Left renal cortex interstitium (tissue), 4 donors: Measurements from ENCODE around the gene ZBTB46. TPM values are rescaled to one million over a fixed set of nuclear protein-coding genes. Genes with fewer than 3 reads are reported as not detected.

Experiments
- DNase-seq, 4 donors: peaks; one replicate each; pipeline ENCODE4 v3.0.0-alpha.2; 2013; ENCODE audit warnings: low read depth in 4 of 4, low spot score in 2 of 4, missing footprints in 1 of 4
- polyA plus RNA-seq, 4 donors: library from polyadenylated mRNA; unstranded; fragments of 120-200 nt; gene quantifications; one replicate each; pipeline ENCODE4 v1.2.1, GENCODE V29; 2013; ENCODE audit not compliant: insufficient read length in 4 of 4

The ZBTB46 gene
- polyA plus RNA-seq, 4 donors = 13.9 to 25.7 (median 20.6) TPM

- no peak for DNase-seq
Measured at GRCh38 chr20:63749597-63750508, 81.2 kb downstream of the ZBTB46 start.

GRCh38 chr20:63748934-63749270 lies 82.2 kb downstream of the ZBTB46 start:
- DNase-seq = no peak

GRCh38 chr20:63748070-63748933 lies 82.8 kb downstream of the ZBTB46 start:
- DNase-seq = no peak

- DNase-seq = no peak
Measured at GRCh38 chr20:63747622-63748069, 83.4 kb downstream of the ZBTB46 start.

- no peak for DNase-seq
Measured at GRCh38 chr20:63746751-63747315, 84.2 kb downstream of the ZBTB46 start.

GRCh38 chr20:63745961-63746731 lies 84.9 kb downstream of the ZBTB46 start:
- no peak for DNase-seq

GRCh38 chr20:63745424-63745805 lies 85.6 kb downstream of the ZBTB46 start:
- no peak for DNase-seq

GRCh38 chr20:63744574-63745423 lies 86.3 kb downstream of the ZBTB46 start:
- no peak for DNase-seq

GRCh38 chr20:63744158-63744557 lies 86.9 kb downstream of the ZBTB46 start:
- no peak for DNase-seq

GRCh38 chr20:63743210-63743970 lies 87.7 kb downstream of the ZBTB46 start:
- DNase-seq = no peak

GRCh38 chr20:63742381-63743024 lies 88.6 kb downstream of the ZBTB46 start:
- no peak for DNase-seq

GRCh38 chr20:63741676-63742380 lies 89.2 kb downstream of the ZBTB46 start:
- DNase-seq = no peak

GRCh38 chr20:63741354-63741675 lies 89.7 kb downstream of the ZBTB46 start:
- no peak for DNase-seq

- DNase-seq = peak; percentile 55 to 79 (median 72)
Measured at GRCh38 chr20:63740627-63741353, 90.3 kb downstream of the ZBTB46 start.

GRCh38 chr20:63740070-63740626 lies 90.9 kb downstream of the ZBTB46 start:
- peak in 2 of 4 donors; percentile 9 to 33 for DNase-seq

GRCh38 chr20:63739130-63740069 lies 91.7 kb downstream of the ZBTB46 start, which contains the start of gene SLC2A4RG:
Gene SLC2A4RG (plus strand): TSS chr20:63739776. CDS start chr20:63739913, 137 bp downstream.
- peak in 3 of 4 donors; percentile 59 to 74 (median 66) for DNase-seq
